ENCODE results near the gene CCDC59.
"Not testable (repeated sequence)": the region's sequence is repeated elsewhere in the genome, so short reads cannot be mapped to it uniquely, and the experiment has no call there.

The CCDC59 gene

DNA sequence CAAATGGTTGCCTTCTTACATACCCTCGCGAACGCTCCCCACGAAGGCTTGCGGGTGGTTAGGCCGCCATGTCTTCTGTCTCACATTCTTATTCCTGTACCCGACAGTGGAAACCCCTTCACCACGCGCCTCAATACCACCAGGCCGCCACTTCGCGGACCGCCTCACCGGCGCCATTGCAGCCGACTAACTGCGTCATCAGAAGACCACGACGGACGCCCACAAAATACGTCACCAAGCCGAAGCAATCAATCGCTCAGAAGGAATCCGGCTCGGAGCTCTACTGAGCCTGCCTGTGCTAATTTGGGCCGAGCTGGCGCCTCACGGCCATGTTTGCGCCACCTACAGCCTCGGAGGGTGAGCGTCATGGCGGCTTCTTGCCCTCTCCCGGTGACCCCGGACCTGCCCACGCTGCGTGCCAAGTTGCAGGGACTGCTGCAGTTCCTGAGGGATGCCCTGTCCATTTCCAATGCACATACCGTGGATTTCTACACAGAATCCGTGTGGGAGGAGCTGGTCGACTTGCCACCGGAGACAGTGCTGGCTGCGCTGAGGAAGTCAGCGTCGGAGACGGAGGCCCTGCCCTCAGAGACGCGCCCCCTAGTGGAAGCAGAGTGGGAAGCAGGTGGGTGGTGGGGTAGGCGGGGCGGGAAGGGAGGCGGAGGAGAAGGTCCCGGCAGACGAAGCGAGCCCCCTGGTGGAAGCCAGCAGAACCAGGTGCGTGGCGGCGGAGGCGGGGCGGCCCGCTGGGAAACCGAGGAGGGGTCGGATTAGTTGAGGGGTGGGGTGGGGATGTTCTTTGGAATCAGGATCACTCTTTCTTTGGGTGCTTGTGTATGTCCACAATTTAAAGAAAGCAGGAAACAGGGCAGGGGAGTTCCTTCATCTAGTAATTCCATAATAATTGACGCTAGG is at the start of gene CCDC59, which contains the start of gene METTL25:
CCDC59 (minus strand) TSS at position 188 of the 915 bp plus-strand sequence; CDS start at position 177, 11 bp downstream.
METTL25 (plus strand) TSS at position 330 of the 915 bp plus-strand sequence; CDS start at position 367, 37 bp downstream.
- in situ Hi-C loops (cut with MboI; ENCODE audit: low sequenced_read_pairs): no loop called here

DNA sequence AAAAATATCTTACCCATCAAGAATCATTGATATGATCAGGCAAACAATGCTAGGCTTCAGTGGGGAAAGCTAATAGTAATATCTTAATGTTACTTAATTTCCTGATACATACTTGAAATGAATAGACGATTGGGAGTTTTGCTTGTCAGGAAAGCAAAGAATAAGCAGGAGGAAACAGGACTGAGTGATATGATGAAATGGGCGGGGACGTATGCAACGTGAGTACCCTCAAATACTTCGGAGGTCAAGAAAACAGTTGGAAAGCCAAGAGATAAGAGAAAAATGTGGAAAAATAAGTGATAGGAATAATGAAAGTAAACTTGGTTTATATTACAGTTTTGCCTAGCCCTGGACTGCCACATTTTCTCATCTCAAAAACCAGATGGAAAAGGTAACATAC is 49.3 kb upstream of the CCDC59 start:
- in situ Hi-C loops (cut with MboI; ENCODE audit: low sequenced_read_pairs): no loop called here

GRCh38 chr12:82406651-82407050 is 48.5 kb upstream of the CCDC59 start:
- in situ Hi-C loops (cut with MboI; ENCODE audit: low sequenced_read_pairs): no loop called here

DNA sequence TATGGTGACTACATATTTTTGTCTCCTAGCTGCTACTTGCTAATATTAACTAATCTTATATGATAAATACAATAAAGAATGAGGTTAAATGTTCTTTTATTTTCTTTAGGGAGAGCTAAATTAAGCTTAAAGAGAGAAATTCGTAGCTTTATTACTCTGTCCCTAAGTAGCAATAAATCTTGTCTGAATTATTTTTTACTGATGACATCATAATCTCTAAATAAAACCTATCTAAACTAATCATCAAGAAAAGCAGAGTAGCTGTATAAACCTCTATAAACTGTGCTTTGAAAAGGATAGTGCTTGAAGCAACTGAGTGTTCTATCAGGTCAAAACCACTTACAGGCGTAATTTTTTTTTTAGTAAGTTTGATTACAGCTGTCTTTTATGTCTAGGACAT is 42.6 kb upstream of the CCDC59 start:
- in situ Hi-C loops (cut with MboI; ENCODE audit: low sequenced_read_pairs): no loop called here

DNA sequence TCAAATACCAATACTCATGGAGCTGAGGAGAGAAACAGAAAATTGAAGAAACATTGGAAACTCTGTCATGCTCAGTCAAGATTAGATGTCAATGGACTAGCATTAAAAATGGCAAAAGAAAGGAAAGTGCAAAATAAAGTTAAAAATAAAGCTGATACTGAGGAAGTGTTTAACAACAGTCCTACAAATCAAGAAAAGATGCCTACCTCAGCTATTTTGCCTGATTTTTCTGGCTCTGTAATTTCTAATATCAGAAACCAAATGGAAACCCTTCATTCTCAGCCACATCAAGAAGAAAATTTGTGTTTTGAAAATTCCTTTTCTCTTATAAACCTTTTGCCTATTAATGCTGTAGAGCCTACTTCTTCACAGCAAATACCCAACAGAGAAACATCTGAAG is 40.7 kb upstream of the CCDC59 start:
- in situ Hi-C loops (cut with MboI; ENCODE audit: low sequenced_read_pairs): no loop called here

- in situ Hi-C loops (cut with MboI; ENCODE audit: low sequenced_read_pairs): no loop called here
Observed at GRCh38 chr12:82383930-82384552, 25.9 kb upstream of the CCDC59 start.

GRCh38 chr12:82378997-82379396 is 20.8 kb upstream of the CCDC59 start:
- in situ Hi-C loops (cut with MboI; ENCODE audit: low sequenced_read_pairs): no loop called here

DNA sequence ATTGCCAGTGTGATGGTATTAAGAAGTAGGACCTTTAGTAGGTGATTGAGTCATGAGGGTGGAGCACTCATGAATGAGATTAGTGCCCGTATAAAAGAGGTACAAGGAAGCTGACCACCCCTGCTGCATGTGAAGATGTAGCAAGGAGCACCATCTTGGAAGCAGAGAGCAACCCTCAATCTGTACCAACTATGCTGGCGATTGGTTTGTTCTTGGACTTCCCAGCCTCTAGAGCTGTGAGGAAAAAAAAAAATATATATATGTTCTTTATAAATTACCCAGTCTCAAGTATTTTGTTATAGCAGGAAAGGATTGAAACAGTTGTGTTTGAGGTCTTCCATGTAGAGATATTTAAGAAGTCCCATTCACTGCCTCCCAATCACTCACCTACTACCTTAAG is 17.0 kb upstream of the CCDC59 start:
- in situ Hi-C loops (cut with MboI; ENCODE audit: low sequenced_read_pairs): no loop called here

GRCh38 chr12:82366197-82366596 is 8.0 kb upstream of the CCDC59 start:
- in situ Hi-C loops (cut with MboI; ENCODE audit: low sequenced_read_pairs): no loop called here

- in situ Hi-C loops (cut with MboI; ENCODE audit: low sequenced_read_pairs): no loop called here
Observed at GRCh38 chr12:82363990-82364389, 5.8 kb upstream of the CCDC59 start.

DNA sequence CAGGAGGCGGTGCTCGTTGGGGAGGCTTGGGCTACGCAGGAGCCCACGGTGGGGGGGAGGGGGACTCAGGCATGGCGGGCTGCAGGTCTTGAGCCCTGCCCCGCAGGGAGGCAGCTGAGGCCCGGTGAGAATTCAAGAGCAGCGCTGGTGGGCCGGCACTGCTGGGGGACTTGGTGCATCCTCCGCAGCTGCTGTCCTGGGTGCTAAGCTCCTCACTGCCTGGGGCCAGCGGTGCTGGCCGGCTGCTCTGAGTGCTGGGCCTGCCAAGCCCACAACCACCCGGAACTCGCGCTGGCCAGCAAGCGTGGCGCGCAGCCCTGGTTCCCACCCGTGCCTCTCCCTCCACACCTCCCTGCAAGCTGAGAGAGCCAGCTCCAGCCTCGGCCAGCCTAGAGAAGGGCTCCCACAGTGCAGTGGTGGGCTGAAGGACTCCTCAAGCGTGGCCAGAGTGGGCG is 3.3 kb upstream of the CCDC59 start:
- in situ Hi-C loops (cut with MboI; ENCODE audit: low sequenced_read_pairs): no loop called here

GRCh38 chr12:82360834-82361233 is 2.6 kb upstream of the CCDC59 start:
- in situ Hi-C loops (cut with MboI; ENCODE audit: low sequenced_read_pairs): not testable (repeated sequence)

- in situ Hi-C loops (cut with MboI; ENCODE audit: low sequenced_read_pairs): no loop called here
Observed at GRCh38 chr12:82359115-82359478, 910 bp upstream of the CCDC59 start.

GRCh38 chr12:82357845-82358199 is 365 bp downstream of the CCDC59 start:
- in situ Hi-C loops (cut with MboI; ENCODE audit: low sequenced_read_pairs): no loop called here

- in situ Hi-C loops (cut with MboI; ENCODE audit: low sequenced_read_pairs): no loop called here
Observed at GRCh38 chr12:82357340-82357739, 847 bp downstream of the CCDC59 start.

DNA sequence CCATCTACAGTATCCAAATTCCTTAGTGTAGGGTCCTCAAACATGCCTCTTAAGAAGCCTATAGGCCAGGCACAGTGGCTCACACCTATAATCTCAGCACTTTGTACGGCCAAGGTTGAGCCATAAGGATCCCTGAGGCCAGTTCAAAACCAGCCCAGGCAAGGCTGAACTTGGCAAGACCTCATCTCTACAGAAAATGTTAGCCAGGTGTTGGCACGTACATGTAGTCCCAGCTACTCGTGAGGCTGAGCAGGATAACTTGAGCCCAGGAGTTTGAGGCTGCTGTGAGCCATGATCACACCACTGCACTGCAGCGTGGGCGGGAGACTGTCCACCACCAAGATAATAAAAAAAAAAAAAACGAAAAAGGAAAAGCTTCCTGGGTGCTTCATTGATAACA is 6.8 kb downstream of the CCDC59 start:
- in situ Hi-C loops (cut with MboI; ENCODE audit: low sequenced_read_pairs): no loop called here

- in situ Hi-C loops (cut with MboI; ENCODE audit: low sequenced_read_pairs): no loop called here
Observed at GRCh38 chr12:82350161-82350560, 8.0 kb downstream of the CCDC59 start.

DNA sequence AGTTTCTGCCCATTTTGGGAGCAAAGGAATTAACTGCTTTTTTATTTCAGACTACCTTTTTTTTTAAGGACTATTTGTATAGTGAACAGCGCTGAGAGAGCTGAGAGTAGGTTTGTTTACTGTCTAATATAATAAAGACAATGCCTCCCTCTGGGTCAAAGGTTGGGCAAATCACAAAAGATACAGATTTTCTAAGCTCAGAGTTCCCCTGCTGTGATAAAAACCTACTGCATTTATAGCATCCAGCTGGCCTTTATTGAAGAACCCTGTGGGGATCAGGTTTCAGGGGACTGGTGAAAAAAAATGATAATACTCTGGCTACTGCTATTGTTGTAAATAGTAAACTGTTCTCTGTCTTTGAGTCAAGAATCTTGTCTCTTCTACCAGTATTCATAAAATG is 28.7 kb downstream of the CCDC59 start:
- in situ Hi-C loops (cut with MboI; ENCODE audit: low sequenced_read_pairs): no loop called here

DNA sequence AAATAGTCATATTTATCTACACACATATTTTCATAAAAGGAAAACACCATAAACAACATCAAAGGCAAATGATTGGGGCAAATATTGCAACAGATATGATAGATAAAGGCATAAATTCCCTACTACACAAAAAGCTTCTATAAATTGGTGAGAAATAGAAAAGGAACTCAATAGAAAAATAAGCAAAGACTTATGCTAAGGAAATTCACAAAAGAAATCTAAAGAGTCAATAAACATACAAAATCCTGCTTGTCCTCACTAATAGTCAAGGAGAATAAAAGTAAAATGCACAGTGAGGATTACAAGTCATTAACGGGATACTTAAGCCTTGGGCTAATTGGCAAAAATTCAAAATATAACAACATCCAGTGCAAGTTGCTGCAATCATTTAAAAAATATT is 30.3 kb downstream of the CCDC59 start:
- in situ Hi-C loops (cut with MboI; ENCODE audit: low sequenced_read_pairs): no loop called here

DNA sequence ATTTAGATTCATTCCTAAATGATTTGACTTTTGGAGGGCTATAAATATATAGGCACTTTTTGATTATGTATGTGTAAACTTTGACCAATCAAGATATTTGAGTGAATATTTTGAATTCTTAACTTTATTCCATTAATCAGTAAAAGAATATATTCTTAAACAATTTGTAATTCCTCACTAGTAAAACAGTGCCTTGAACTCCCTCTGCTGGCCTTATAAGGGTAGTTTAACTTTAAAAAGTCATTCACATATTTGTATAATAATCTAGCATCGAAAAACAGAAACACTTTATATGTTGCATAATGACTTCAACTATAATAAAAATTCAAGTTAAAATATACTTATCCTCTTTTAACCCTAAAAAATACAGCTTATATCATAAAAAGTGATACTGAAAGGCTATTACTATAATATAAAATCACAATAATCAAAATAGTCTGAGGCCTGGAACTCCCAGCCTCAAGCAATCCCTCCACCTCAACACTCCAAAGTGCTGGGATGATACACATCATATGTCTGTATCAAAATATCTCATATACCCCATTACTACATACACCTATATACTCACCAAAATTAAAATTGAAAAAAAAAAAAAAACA is 31.2 kb downstream of the CCDC59 start:
- in situ Hi-C loops (cut with MboI; ENCODE audit: low sequenced_read_pairs): no loop called here

- in situ Hi-C loops (cut with MboI; ENCODE audit: low sequenced_read_pairs): no loop called here
Observed at GRCh38 chr12:82325540-82326336, 32.4 kb downstream of the CCDC59 start.
